Raji (cell line): ENCODE results near the gene TRIM2.

ENCODE experiments used
- POLR2A ChIP-seq: IDR thresholded peaks from 2 replicates; pipeline ENCODE4 v1.6.1; 2011; ENCODE audit warnings: low read depth, low read length, control low read depth; ENCODE audit not compliant: insufficient read depth

Gene TRIM2

GRCh38 chr4:153211986-153212728 is 7.9 kb downstream of the TRIM2 start:
- TF ChIP-seq POLR2A, result no peak

- TF ChIP-seq POLR2A, result no peak
These were observed 8.5 kb downstream of the TRIM2 start for GRCh38 chr4:153212736-153213135.

- no peak for TF ChIP-seq POLR2A
These were observed 11.7 kb downstream of the TRIM2 start for GRCh38 chr4:153215921-153216320.

- no peak for TF ChIP-seq POLR2A
These were observed 12.3 kb downstream of the TRIM2 start for GRCh38 chr4:153216546-153216945.

- no peak for TF ChIP-seq POLR2A
These were observed 13.2 kb downstream of the TRIM2 start for GRCh38 chr4:153217440-153217839.

- no peak for TF ChIP-seq POLR2A
These were observed 14.7 kb downstream of the TRIM2 start for GRCh38 chr4:153218961-153219360.

DNA sequence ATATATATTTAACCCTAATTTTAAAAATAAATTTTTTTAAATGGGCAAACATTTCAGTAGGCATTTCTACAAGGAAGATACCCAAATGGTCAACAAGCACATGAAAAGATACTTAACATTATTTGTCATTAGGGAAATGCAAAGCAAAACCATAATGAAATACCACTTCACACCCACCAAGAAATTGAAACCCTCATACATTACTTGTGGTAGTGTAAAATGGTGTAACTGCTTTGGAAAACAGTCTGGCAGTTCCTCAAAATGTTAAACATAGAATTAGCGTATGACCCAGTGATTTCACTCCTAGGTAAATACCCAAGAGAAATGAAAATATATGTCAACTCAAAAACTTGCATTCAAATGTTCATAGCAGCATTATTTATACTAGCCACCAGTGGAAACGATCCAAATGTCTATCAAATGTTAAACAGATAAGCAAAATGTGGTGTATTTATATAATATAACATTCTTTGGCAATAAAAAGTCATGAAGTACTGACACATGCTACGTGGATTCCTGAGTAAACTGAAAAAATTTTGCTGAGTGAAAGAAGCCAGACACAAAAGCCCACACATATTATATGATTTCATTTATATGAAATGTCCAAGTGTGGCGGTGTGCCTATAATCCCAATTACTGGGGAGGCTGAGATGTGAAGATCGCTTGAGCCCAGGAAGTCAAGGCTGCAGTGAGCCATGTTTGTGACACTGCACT is 16.6 kb downstream of the TRIM2 start:
- no peak for TF ChIP-seq POLR2A

DNA sequence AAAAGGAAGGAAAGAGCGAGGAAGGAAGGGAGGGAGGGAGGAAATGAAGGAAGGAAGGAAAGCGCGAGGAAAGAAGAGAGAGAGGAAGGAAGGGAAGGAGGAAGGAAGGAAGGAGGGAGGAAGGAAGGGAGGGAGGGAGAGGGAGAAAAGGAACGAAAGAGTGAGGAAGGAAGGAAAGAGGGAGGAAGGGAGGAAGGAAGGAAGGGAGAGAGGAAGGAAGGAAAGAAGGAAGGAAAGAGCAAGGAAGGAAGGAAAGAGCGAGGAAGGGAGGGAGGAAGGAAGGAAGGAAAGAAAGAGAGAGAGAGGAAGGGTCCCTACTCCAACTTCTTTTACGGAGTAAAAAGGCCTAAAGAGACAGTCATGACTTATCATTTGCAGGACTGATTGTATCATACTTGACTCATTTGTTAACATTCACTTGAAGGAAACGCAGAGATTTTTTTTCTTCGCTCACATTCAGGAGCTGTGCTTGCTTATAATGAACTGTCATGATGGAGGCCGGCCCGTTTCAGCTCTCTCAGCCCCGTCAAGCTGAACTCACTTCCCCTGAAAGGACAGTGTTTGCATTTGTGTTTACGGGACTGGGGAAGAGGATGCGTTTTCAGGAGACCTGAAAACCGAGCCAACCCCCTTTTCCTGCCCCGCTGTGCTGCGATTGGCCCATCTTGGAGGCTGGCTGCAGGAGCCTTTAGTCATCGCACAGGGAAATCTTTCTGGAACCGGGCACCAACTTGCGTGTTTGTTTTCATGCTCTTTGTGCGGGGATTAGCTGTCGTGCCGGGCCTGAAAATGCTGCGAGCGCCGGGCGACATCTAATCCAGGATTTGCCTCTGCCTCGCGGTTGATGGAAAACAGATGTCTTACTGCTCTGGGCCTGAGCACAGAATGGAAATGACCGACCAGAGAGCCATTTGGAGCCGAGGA is 17.8 kb downstream of the TRIM2 start:
- no peak for TF ChIP-seq POLR2A

- no peak for TF ChIP-seq POLR2A
These were observed 18.6 kb downstream of the TRIM2 start for GRCh38 chr4:153222707-153223426.

DNA sequence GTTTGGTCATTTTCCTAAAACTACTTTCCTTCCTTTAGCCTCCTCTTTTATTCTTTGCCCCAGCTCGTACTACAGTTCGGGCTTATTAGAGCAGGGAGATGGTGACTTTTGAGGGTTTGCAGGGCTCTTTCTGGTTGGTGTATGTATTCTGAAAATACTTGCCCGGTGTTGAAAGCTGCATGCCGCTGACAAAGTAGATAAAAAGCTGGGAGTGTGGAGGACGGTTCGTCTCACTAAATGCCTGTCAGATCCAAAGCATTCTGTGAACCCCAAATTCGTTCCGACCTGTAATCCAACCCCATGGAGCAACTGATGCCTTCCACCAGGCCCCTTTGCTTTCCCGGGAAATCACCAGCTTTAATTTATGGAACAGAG is 19.2 kb downstream of the TRIM2 start:
- TF ChIP-seq POLR2A, result no peak

- TF ChIP-seq POLR2A, result no peak
These were observed 19.7 kb downstream of the TRIM2 start for GRCh38 chr4:153223930-153224329.

GRCh38 chr4:153224474-153224873 is 20.2 kb downstream of the TRIM2 start:
- no peak for TF ChIP-seq POLR2A

DNA sequence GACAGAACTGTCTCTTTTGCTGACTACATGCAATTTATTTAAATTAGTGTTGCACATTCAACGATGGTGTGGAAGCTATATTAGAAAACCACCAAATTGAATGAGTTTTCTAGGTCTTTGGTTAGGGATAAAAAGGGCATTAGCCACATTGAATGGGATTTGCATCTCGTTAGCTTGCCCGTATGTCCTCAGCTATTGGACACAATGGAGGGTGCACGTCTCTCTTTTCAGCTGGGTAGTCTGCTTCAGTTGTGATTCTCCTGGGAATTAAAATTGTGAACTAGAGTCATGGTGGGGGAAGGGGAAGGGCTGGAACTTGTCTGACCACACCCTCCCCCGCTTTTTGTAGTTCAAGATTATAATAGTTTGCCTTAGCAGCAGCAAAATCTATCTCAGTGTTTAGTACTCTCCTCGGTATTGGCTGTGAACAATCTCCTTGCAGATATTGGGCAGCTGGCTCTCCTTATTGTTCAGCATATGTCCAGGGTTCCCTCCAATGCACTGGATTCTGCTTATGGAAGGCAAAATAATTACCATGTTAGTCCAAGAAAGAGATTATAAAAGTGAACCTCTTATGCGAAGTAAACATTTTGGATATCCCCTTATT is 23.3 kb downstream of the TRIM2 start:
- TF ChIP-seq POLR2A, result no peak

- TF ChIP-seq POLR2A, result no peak
These were observed 24.4 kb downstream of the TRIM2 start for GRCh38 chr4:153228512-153229140.
